PC-9 (cell line): Measurements from ENCODE around the gene URB1.

Experiments used
- EZH2 ChIP-seq: fragments of 200-600 bp; sonication (generic); IDR thresholded peaks from 2 replicates; pipeline ENCODE4 v1.8.0; 2017; ENCODE audit warnings: antibody characterized with exemption, low read depth
- TF ChIP-seq, protein P1 (sequence below): fragments of 200-600 bp; sonication (generic); conservative IDR thresholded peaks from 2 replicates; pipeline ENCODE4 v1.6.1; 2017; ENCODE audit warnings: mixed run types, antibody characterized with exemption, mild to moderate bottlenecking, moderate library complexity

DNA sequence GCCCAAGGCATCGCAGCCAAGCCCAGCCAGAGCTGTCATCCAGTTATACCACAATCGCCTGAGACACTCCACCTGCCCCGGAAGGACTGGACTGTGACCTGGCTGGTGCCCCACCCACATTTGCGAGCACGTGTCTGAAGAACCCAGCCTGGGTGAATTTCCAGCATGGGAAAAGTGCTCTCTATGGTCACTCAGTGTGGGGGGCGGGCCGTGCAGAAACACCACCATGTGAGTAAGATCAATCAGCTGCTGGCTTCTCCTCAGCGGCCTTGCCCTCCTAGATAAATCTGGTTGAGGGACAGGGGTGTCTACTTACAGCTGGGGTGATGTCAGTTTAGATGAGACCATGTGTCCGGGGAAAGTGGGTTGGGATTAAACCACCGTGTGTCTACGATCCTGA is 44.8 kb downstream of the URB1 start:
- TF ChIP-seq, protein P1, sequence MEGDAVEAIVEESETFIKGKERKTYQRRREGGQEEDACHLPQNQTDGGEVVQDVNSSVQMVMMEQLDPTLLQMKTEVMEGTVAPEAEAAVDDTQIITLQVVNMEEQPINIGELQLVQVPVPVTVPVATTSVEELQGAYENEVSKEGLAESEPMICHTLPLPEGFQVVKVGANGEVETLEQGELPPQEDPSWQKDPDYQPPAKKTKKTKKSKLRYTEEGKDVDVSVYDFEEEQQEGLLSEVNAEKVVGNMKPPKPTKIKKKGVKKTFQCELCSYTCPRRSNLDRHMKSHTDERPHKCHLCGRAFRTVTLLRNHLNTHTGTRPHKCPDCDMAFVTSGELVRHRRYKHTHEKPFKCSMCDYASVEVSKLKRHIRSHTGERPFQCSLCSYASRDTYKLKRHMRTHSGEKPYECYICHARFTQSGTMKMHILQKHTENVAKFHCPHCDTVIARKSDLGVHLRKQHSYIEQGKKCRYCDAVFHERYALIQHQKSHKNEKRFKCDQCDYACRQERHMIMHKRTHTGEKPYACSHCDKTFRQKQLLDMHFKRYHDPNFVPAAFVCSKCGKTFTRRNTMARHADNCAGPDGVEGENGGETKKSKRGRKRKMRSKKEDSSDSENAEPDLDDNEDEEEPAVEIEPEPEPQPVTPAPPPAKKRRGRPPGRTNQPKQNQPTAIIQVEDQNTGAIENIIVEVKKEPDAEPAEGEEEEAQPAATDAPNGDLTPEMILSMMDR = no peak
- no peak for TF ChIP-seq EZH2
